Skeletal muscle satellite cell (primary cell): ENCODE data around the gene GNG12.
A peak's percentile ranks its signal among the peaks of the same experiment; 100 is the strongest.

Source experiments
- H3K27me3 ChIP-seq: 2 replicates; pipeline ENCODE4 v1.7.0; 2013; ENCODE audit warnings: low read length; ENCODE audit not compliant: control insufficient read depth, insufficient read depth
- H3K36me3 ChIP-seq: 2 replicates; pipeline ENCODE4 v1.7.0; 2013; ENCODE audit warnings: mild to moderate bottlenecking, control low read depth, low read length; ENCODE audit not compliant: insufficient read depth
- H3K4me1 ChIP-seq: 2 replicates; pipeline ENCODE4 v1.7.0; 2013; ENCODE audit warnings: low read length; ENCODE audit not compliant: control insufficient read depth, insufficient read depth
- H3K4me2 ChIP-seq: 2 replicates; pipeline ENCODE4 v1.7.0; 2013; ENCODE audit warnings: mild to moderate bottlenecking, low read length
- H3K4me3 ChIP-seq: 2 replicates; pipeline ENCODE4 v1.7.0; 2013; ENCODE audit warnings: low read length
- H3K9ac ChIP-seq: 2 replicates; pipeline ENCODE4 v1.7.0; 2013; ENCODE audit warnings: mild to moderate bottlenecking, low read depth, low read length, moderate library complexity
- H3K9me3 ChIP-seq: replicated peaks from 2 replicates; pipeline ENCODE4 v1.7.0; 2013; ENCODE audit warnings: mild to moderate bottlenecking, control low read depth, low read length

GNG12 gene

GRCh38 chr1:67792103-67792502 is 41.2 kb downstream of the GNG12 start:
- H3K4me1 ChIP-seq = peaks cover 55% of the 10 kb centered on the region
- H3K27me3 ChIP-seq = no peaks in the 10 kb centered on the region
- peak overlapping the region; percentile 51 for H3K4me3 ChIP-seq
- peak overlapping the region; percentile 80 for H3K9ac ChIP-seq
- no peaks in the 10 kb centered on the region for H3K36me3 ChIP-seq
- H3K4me2 ChIP-seq = peak overlapping the region; percentile 82
- H3K9me3 ChIP-seq = no peaks in the 10 kb centered on the region

- Histone ChIP-seq H3K4me3 (peak overlapping the region; percentile 51), H3K9me3 (no peaks in the 10 kb centered on the region), H3K4me1 (peaks cover 58% of the 10 kb centered on the region), H3K4me2 (peak overlapping the region; percentile 82), H3K9ac (peak overlapping the region; percentile 80), H3K27me3 (no peaks in the 10 kb centered on the region), H3K36me3 (no peaks in the 10 kb centered on the region)
These were observed 41.6 kb downstream of the GNG12 start for GRCh38 chr1:67791686-67792085.

GRCh38 chr1:67791261-67791660 is 42.0 kb downstream of the GNG12 start:
- Histone ChIP-seq H3K9me3 (no peaks in the 10 kb centered on the region), H3K9ac (peak overlapping the region; percentile 80), H3K27me3 (no peaks in the 10 kb centered on the region), H3K4me3 (peak overlapping the region; percentile 51), H3K36me3 (no peaks in the 10 kb centered on the region), H3K4me1 (peaks cover 61% of the 10 kb centered on the region), H3K4me2 (peak overlapping the region; percentile 82)

DNA sequence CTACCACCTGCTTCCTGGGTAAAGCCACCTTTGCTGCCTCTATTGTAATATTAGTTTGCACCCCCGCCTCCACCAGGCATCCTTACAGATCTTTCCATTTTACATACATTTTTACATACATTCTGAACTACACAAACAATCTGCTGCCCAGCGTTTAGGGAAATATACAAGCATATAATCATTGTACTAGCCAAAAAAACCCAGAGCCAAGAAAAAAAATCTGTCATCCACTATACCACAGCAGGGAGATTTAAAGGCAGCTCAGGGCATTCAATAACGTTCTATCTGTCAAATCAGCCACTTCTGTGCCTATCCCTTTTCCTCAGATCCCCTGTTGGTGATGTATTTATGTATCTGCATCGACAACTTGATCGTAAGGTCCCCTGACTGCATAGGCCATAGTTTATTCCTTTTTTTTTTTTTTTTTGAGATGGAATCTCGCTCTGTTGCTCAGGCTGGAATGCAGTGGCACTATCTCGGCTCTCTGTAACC is 43.0 kb downstream of the GNG12 start:
- Histone ChIP-seq H3K9ac (no peak overlapping the region), H3K4me2 (no peak overlapping the region), H3K27me3 (no peaks in the 10 kb centered on the region), H3K4me3 (no peak overlapping the region), H3K36me3 (no peaks in the 10 kb centered on the region), H3K9me3 (no peaks in the 10 kb centered on the region), H3K4me1 (peaks cover 71% of the 10 kb centered on the region)

DNA sequence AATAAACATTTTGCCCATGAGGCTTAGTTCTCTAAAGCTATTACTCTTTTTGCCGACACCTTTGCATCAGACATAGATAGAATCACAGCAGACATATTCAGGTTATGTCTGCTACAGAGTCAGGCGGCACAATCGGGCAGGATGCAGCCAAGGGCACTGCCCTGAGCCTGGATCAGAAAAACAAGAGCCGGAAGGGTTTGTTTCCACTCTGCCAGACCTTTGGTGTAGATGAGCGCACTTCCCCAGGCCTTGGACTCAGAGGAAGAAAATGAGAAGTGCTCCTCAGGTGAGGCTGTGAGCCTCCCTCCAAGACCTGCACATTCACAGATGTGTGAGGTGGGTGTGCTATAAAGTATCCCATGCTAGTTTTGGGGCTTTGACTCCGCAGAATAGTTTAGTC is 43.7 kb downstream of the GNG12 start:
- H3K27me3 ChIP-seq = no peaks in the 10 kb centered on the region
- no peaks in the 10 kb centered on the region for H3K36me3 ChIP-seq
- no peak overlapping the region for H3K9ac ChIP-seq
- H3K4me1 ChIP-seq = peaks cover 67% of the 10 kb centered on the region
- no peaks in the 10 kb centered on the region for H3K9me3 ChIP-seq
- H3K4me3 ChIP-seq = no peak overlapping the region
- no peak overlapping the region for H3K4me2 ChIP-seq

DNA sequence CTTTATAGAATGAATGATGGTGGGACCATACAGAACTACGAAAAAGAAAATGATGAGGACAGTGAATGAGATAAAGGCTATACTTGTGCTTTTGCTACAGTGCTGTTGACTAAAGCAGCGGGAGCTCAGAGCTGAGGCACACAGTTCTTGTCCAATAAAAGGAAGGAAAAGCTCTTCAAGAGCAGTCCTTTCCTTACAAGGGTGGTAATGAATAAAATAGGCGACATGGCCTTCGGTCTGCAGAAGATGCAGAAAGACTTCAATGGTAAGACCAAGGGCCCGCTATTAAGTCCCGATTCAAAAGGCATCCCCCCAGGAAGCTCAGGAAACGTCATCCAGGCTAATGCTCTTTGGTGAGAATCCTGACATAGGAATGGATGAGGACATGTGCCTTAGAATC is 44.4 kb downstream of the GNG12 start:
- Histone ChIP-seq H3K9ac (no peak overlapping the region), H3K4me1 (peaks cover 61% of the 10 kb centered on the region), H3K36me3 (no peaks in the 10 kb centered on the region), H3K4me2 (no peak overlapping the region), H3K9me3 (no peaks in the 10 kb centered on the region), H3K27me3 (no peaks in the 10 kb centered on the region), H3K4me3 (no peak overlapping the region)

DNA sequence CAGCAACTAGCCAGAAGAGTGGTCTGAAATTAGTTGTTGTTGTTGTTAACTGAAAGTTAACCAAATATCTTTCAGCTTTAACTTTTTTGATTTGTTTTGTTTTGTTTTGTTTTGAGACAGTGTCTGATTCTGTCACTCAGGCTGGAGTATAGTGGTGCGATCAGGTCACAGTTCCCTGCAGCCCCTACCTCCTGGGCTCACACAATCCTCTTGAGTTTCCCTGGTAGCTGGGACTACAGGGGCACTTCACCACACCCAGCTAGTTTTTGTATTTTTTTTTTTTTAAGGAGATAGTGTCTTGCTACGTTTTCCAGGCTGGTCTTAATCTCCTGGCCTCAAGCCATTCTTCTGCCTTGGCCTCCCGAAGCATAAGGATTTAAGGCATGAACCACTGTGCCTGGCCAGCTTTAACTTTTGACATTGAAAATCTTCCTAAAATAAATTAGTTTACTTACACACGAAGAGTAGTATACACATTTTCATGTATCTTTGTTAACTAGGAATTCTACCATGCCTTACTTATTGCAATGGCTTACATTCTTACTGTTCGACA is 45.0 kb downstream of the GNG12 start:
- Histone ChIP-seq H3K27me3 (no peaks in the 10 kb centered on the region), H3K4me2 (no peak overlapping the region), H3K36me3 (no peaks in the 10 kb centered on the region), H3K9ac (no peak overlapping the region), H3K9me3 (no peaks in the 10 kb centered on the region), H3K4me1 (peaks cover 55% of the 10 kb centered on the region), H3K4me3 (no peak overlapping the region)

- Histone ChIP-seq H3K4me2 (no peak overlapping the region), H3K4me1 (peaks cover 49% of the 10 kb centered on the region), H3K4me3 (no peak overlapping the region)
These were observed 45.5 kb downstream of the GNG12 start for GRCh38 chr1:67787746-67788145.

GRCh38 chr1:67785847-67786753 is 47.2 kb downstream of the GNG12 start:
- Histone ChIP-seq H3K4me2 (peak overlapping the region; percentile 12), H3K36me3 (no peaks in the 10 kb centered on the region), H3K9ac (no peak overlapping the region), H3K4me3 (no peak overlapping the region), H3K9me3 (no peaks in the 10 kb centered on the region), H3K27me3 (no peaks in the 10 kb centered on the region), H3K4me1 (peaks cover 33% of the 10 kb centered on the region)

More at GRCh38 chr1:67787746-67788145, 45.5 kb downstream of the GNG12 start:
- Histone ChIP-seq H3K27me3 (no peaks in the 10 kb centered on the region), H3K9ac (no peak overlapping the region), H3K36me3 (no peaks in the 10 kb centered on the region), H3K9me3 (no peaks in the 10 kb centered on the region)

DNA sequence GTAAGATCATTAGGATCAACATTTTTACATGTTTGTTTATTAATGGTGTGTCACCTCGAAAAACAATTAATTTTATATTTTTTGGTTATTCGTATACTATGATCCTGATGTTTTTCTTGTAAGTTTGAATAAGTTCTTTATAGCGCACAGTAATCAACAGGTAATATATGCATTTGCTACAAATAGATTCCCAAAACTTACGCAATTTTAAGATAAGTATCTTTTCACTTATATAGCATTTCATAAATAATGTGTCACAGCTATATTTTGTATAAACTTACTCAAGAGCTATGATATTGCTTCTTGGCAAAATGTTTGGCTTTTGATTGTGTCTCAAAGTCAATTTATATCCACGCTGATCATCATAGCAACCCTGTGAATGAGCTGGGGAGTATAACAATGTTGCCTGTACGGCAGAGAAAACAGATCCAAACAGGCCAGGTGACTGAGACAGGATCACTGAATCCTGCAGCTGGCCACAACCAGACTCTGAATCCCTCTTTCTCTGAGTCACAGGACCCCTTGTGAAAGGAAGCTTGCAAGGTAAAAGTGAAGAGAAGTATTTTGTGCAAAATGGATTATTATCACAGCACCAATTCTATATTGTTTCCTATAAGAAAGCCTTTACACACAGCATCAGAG is 48.6 kb downstream of the GNG12 start:
- Histone ChIP-seq H3K4me2 (no peak overlapping the region), H3K27me3 (no peaks in the 10 kb centered on the region), H3K4me1 (peaks cover 28% of the 10 kb centered on the region), H3K36me3 (no peaks in the 10 kb centered on the region), H3K9ac (no peak overlapping the region), H3K4me3 (no peak overlapping the region), H3K9me3 (no peaks in the 10 kb centered on the region)

- H3K9ac ChIP-seq = no peak overlapping the region
- no peak overlapping the region for H3K4me2 ChIP-seq
- H3K9me3 ChIP-seq = no peaks in the 10 kb centered on the region
- no peak overlapping the region for H3K4me3 ChIP-seq
- H3K27me3 ChIP-seq = no peaks in the 10 kb centered on the region
- peaks cover 16% of the 10 kb centered on the region for H3K36me3 ChIP-seq
- peaks cover 9% of the 10 kb centered on the region for H3K4me1 ChIP-seq
These were observed 52.6 kb downstream of the GNG12 start for GRCh38 chr1:67780637-67781036.
